Measurements from ENCODE around the gene TMEM219. TPM values are rescaled to one million over a fixed set of nuclear protein-coding genes. Genes with fewer than 3 reads are reported as not detected.

TMEM219 gene
- total and polyA plus RNA-seq, 9 of the 15 experiments (the other 6 are each of a cell fraction or from before 2014, with no cell fraction given), result 35.3 to 62.8 (median 55.5) TPM

DNA sequence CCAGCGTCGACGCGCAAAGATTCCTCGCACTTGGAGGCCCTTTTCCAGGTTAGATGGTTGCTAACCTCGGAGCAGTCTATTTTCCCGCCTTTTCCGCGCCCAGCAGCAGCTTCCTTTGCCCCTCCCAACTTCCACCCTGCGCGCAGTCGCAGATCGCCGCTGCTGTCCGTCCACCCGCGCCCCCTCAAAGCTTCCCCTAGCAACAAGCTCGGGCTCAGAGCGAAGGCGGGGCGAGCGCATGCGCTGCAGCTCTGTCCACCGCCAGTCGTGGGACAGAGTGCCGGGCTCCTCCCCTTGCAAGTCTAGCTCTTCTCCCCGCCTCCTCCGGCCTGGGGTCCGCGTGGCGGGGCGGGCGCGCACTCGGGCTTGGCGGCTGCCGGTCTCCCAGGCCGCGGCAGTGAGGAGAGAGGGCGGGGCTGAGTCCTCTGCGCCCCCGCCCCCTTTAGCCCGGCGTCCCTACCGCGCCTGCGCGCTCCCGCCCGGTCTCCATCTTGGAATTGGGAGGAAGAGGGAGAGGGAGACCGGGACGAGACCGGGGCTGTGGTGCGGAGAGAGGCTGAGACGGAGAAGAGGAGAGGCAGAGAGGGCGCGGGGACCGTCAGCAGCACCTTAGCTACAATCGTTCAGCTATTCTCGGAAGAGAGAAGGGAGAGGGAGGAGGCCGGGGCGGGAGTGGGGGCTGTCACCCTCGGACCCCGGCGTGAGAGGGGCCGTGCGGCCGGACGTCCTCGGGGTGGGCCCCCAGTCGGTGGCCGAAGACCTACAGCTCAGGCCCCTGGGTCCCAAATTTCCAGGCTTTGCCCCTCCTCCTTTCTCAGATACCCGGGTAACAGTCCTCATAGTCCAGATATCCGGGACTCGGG, 11.7 kb downstream of the TMEM219 start, which contains the start of gene TAOK2 (continued):
- TF ChIP-seq RAD21 (CRISPR knock-in tag; conservative IDR thresholded peaks at IDR 0.05 in 1 of 2, IDR thresholded peaks at IDR 0.05 in 1 of 2) (0 out of 4 replicates have a peak, but pooled peaks of 1 of the 2 experiments have one; percentile 3), ZNF263 (CRISPR knock-in tag; IDR thresholded peaks at IDR 0.05; ENCODE audit: borderline replicate concordance) (no peak; the same call in 1 of the 2 replicates), SMARCA5 (IDR thresholded peaks at IDR 0.05) (no peak), ZFPM2 (CRISPR knock-in tag; IDR thresholded peaks at IDR 0.05) (no peak), TBL1XR1 (IDR thresholded peaks at IDR 0.05; ENCODE audit: low read length in 2 of 2) (no peak), ZNF57 (CRISPR knock-in tag; IDR thresholded peaks at IDR 0.05) (no peak), TCF7L2 (IDR thresholded peaks at IDR 0.05; ENCODE audit: low read depth, low read length) (no peak), FOXA1 (IDR thresholded peaks at IDR 0.05; ENCODE audit: borderline replicate concordance) (no peak), ZNF316 (IDR thresholded peaks at IDR 0.05) (no peak), ZNF717 (CRISPR knock-in tag; IDR thresholded peaks at IDR 0.05) (no peak), MTA3 (IDR thresholded peaks at IDR 0.05; ENCODE audit: borderline replicate concordance) (peak; percentile 45; the same call in 1 of the 2 replicates), ZEB2 (IDR thresholded peaks at IDR 0.05) (no peak), BRD9 (IDR thresholded peaks at IDR 0.05; ENCODE audit: low read depth, partially characterized antibody) (no peak), ARID2 (IDR thresholded peaks at IDR 0.05) (no peak), NEUROD1 (IDR thresholded peaks at IDR 0.05; ENCODE audit: borderline replicate concordance, low read depth, low read length, partially characterized antibody) (peak; percentile 24), ZNF507 (tag; conservative IDR thresholded peaks at IDR 0.05) (no peak), SRSF9 (IDR thresholded peaks at IDR 0.05; ENCODE audit: borderline replicate concordance, low read depth, low read length) (no peak)
- TF ChIP-seq, protein P1, sequence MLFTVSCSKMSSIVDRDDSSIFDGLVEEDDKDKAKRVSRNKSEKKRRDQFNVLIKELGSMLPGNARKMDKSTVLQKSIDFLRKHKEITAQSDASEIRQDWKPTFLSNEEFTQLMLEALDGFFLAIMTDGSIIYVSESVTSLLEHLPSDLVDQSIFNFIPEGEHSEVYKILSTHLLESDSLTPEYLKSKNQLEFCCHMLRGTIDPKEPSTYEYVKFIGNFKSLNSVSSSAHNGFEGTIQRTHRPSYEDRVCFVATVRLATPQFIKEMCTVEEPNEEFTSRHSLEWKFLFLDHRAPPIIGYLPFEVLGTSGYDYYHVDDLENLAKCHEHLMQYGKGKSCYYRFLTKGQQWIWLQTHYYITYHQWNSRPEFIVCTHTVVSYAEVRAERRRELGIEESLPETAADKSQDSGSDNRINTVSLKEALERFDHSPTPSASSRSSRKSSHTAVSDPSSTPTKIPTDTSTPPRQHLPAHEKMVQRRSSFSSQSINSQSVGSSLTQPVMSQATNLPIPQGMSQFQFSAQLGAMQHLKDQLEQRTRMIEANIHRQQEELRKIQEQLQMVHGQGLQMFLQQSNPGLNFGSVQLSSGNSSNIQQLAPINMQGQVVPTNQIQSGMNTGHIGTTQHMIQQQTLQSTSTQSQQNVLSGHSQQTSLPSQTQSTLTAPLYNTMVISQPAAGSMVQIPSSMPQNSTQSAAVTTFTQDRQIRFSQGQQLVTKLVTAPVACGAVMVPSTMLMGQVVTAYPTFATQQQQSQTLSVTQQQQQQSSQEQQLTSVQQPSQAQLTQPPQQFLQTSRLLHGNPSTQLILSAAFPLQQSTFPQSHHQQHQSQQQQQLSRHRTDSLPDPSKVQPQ (CRISPR knock-in tag; IDR thresholded peaks at IDR 0.05; ENCODE audit: borderline replicate concordance), result no peak
- TF ChIP-seq, protein P2, sequence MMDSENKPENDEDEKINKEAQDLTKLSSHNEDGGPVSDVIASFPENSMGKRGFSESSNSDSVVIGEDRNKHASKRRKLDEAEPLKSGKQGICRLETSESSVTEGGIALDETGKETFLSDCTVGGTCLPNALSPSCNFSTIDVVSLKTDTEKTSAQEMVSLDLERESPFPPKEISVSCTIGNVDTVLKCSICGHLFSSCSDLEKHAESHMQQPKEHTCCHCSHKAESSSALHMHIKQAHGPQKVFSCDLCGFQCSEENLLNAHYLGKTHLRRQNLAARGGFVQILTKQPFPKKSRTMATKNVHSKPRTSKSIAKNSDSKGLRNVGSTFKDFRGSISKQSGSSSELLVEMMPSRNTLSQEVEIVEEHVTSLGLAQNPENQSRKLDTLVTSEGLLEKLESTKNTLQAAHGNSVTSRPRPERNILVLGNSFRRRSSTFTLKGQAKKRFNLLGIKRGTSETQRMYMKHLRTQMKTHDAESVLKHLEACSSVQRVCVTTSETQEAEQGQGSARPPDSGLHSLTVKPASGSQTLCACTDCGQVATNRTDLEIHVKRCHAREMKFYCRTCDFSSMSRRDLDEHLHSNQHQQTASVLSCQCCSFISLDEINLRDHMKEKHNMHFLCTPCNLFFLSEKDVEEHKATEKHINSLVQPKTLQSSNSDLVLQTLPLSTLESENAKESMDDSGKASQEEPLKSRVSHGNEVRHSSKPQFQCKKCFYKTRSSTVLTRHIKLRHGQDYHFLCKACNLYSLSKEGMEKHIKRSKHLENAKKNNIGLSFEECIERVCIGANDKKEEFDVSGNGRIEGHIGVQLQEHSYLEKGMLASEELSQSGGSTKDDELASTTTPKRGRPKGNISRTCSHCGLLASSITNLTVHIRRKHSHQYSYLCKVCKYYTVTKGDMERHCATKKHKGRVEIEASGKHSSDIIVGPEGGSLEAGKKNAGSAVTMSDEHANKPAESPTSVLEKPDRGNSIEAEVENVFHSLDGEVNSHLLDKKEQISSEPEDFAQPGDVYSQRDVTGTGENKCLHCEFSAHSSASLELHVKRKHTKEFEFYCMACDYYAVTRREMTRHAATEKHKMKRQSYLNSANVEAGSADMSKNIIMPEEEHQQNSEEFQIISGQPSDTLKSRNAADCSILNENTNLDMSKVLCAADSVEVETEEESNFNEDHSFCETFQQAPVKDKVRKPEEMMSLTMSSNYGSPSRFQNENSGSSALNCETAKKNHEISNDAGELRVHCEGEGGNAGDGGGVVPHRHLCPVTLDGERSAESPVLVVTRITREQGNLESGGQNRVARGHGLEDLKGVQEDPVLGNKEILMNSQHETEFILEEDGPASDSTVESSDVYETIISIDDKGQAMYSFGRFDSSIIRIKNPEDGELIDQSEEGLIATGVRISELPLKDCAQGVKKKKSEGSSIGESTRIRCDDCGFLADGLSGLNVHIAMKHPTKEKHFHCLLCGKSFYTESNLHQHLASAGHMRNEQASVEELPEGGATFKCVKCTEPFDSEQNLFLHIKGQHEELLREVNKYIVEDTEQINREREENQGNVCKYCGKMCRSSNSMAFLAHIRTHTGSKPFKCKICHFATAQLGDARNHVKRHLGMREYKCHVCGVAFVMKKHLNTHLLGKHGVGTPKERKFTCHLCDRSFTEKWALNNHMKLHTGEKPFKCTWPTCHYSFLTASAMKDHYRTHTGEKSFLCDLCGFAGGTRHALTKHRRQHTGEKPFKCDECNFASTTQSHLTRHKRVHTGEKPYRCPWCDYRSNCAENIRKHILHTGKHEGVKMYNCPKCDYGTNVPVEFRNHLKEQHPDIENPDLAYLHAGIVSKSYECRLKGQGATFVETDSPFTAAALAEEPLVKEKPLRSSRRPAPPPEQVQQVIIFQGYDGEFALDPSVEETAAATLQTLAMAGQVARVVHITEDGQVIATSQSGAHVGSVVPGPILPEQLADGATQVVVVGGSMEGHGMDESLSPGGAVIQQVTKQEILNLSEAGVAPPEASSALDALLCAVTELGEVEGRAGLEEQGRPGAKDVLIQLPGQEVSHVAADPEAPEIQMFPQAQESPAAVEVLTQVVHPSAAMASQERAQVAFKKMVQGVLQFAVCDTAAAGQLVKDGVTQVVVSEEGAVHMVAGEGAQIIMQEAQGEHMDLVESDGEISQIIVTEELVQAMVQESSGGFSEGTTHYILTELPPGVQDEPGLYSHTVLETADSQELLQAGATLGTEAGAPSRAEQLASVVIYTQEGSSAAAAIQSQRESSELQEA (IDR thresholded peaks at IDR 0.05; ENCODE audit: low read depth), result no peak
